Peyer's patch (tissue), 4 donors: ENCODE data around the gene COTL1.

ENCODE experiments used
- CTCF ChIP-seq, 6 experiments: fragments of 450-650 bp in 4 of 6; fragments of 200-600 bp in 2 of 6; sonication (generic) in 1 of 6; IDR thresholded peaks; one replicate each; pipeline ENCODE4 v1.5.1; 2017 to 2019; ENCODE audit warnings: antibody characterized with exemption in 6 of 6, mild to moderate bottlenecking in 3 of 6, moderate library complexity in 1 of 6
- POLR2A ChIP-seq, 2 donors: fragments of 450-650 bp; IDR thresholded peaks; one replicate each; pipeline ENCODE4 v1.5.1; 2017; ENCODE audit warnings: antibody characterized with exemption in 2 of 2, mild to moderate bottlenecking in 2 of 2, moderate library complexity in 2 of 2

DNA sequence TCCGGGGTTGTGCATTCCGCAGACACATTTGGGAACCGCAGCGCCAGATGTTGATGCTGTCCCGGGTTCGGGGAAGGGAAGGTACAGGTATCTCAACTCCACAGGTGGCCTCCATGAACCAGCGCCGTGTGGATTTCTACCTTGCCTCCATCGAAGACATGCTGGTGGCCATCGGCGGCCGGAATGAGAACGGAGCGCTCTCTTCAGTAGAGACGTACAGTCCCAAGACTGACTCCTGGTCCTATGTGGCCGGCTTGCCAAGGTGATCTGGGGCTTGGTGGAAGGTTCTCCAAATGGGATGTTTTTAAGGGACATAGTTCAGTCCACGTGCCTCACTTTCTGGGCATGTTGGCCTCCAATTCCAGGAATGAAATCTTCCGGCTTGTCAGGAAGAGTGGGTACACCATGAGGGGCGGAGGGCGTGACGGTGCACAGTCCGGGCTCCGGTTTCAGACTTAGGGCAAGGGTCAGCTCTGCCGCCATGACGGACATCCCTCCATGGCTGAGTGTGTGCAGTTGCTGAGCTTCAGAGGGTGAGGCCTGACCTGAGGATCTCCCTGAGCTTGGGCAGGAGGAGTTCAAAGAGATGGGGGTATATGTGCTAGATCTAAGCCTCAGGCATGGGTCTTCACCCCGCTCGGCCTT, 41.9 kb upstream of the COTL1 start:
- TF ChIP-seq POLR2A (IDR thresholded peaks at IDR 0.05): no peak
- TF ChIP-seq CTCF (IDR thresholded peaks at IDR 0.05): no peak
